Measurements from ENCODE around the gene EXOC6B.

- no peak for TF ChIP-seq CTCF (IDR thresholded peaks at IDR 0.05)
- no peak for TF ChIP-seq POLR2A (IDR thresholded peaks at IDR 0.05)
Measured at GRCh38 chr2:72483346-72483745, 342.5 kb downstream of the EXOC6B start.

All from body of pancreas (tissue), 4 donors.